NCI-H1105 treated with DMSO at 0.1 percent for 48 hours (cell line): ENCODE data around the gene MOBP.
"Not testable (repeated sequence)": the region's sequence is repeated elsewhere in the genome, so short reads cannot be mapped to it uniquely, and the experiment has no call there.

ENCODE experiments used
- DNase-seq: peaks from one replicate; lab custom pipeline; 2025; lab: John Stamatoyannopoulos, UW

MOBP gene

GRCh38 chr3:39453134-39453533 is 14.3 kb upstream of the MOBP start:
- DNase-seq, result no peak

- not testable (repeated sequence) for DNase-seq
Measured at GRCh38 chr3:39453872-39454271, 13.6 kb upstream of the MOBP start.

DNA sequence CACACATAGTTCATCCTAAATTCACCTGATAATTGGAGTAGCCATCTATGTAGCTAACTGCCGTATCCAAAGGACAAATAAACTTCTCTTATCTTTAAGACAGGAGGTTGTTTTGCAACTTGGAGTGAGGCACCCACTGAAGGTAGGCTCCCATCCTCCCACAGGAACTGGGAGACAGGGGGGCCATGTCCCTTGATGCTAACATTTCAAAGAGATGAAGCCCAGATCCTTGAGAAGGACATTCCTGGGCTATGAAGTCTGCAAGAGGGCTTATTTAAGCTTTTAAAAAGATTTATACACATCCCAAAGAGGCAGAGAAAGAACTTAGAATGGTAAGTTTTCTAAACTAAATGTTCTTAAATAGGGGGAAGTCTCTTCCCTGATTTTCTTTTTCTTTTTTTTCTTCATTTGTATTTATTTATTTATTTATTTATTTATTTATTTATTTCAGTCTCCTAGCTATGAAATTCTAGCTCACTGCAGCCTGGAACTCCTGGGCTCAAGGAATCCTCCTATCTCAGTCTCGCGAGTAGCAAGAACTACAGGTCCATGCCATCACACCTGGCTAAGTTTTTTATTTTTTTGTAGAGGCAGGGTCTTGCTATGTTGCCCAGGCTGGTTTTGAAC is 12.8 kb upstream of the MOBP start:
- DNase-seq, result no peak

DNA sequence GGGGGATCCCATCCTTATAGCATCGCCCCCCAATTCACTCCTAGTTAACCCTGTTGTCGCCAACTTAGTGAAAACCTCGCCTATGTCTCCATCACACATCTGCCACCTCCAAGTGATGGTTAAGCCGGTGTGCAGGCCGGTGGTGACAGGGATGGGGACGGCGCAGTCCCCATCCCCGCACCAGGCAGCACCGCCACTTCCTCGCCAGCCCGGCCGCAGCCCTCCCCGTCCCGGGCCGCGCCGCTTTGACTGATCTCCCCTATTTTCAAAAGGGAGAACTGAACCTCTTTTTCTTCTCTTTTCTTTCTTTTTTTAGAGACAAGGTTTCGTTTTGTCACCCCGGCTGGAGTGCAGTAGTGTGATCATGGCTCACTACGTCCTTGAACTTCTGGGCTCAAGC is 11.3 kb upstream of the MOBP start:
- no peak for DNase-seq

DNA sequence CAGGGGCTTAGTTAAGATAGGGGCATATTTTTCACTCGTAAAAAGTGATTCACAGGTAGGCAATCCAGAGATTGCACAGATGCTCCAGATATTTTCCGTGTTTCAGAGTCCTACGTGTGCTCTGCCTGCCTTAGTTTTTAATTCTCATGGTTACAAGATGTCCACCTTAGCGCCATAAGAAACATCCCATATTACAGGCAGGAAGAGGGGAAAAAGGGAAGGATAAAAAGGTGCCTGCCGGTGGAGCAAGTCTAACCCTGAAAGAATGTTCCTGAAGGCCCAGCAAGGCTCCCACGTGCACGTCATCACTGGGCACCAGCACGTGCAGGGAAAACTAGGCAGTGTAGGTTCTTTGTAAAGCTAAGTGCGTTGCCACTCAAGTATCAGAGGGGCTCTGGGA is 10.1 kb upstream of the MOBP start:
- no peak for DNase-seq

- not testable (repeated sequence) for DNase-seq
Measured at GRCh38 chr3:39458579-39458978, 8.9 kb upstream of the MOBP start.

DNA sequence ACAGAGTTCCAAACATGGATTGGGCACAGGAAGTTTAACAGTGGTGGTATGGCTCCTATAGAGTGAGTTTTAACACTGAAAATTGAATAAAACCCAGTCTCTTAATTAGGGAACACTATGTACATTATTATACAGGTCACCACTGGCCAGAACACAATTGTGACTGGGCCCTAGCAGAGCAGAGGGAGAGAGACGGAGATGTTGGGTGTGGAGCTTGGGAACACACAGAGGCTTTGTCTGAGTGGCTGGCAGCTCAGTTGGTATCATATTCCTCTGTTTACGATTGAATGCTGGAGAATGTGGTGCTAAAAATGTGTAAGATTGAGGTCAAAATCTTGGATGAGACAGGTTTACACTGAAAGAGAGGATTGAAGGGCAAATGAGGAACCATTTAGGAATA is 6.8 kb upstream of the MOBP start:
- no peak for DNase-seq

DNA sequence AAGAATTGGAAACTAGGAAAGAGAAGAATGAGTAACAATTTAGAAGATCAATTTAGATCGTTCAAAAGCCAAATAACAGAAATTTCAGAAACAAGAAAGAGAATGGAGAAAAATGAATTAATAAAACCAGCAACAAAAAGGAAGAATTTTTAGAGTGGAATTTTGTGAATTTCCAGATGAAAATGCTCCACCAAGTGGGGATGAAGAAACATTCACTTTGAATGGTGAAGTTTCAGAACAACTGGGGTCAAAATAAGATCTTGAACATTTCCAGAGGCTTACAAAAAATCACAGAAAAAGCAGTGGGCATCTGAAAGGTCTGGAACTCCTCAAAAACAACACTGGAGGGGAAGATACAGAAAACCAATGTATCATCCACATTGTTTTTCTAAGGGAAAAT is 4.2 kb upstream of the MOBP start:
- DNase-seq, result no peak

DNA sequence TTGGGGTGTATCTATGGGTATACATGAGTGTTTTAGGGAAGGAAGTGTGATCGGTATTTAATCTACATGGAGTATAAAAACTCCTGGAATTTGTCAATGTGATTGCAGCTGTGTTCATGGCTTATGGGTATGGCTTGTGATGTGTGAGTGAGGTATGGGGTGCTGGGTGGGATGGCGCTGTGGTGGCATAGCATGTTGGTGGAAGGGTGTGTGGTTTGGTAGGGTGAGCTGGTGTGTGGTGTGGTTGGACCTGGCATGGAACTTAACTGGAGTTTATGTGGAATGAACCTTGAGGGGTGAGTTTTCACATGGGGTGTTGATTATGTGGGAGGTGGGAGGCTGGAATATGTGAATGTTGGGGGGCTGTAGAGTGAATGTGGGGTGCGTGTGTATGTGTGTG is 492 bp upstream of the MOBP start:
- DNase-seq, result no peak

DNA sequence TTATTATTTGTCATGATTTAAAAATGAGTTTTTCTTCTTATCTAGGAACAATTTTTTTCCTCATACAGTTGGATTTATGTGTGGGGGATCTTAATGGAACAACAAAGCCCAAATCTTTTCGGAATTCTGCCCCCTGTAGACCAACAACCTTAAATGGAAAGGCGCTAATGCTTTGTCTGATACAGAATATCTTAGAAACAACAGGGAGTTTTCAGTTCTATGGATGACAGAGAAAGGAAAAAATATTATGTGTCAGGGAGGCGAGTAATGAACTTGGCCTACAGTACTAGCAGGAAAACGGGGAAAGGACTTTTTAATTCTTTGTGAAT is 592 bp downstream of the MOBP start:
- DNase-seq, result no peak

DNA sequence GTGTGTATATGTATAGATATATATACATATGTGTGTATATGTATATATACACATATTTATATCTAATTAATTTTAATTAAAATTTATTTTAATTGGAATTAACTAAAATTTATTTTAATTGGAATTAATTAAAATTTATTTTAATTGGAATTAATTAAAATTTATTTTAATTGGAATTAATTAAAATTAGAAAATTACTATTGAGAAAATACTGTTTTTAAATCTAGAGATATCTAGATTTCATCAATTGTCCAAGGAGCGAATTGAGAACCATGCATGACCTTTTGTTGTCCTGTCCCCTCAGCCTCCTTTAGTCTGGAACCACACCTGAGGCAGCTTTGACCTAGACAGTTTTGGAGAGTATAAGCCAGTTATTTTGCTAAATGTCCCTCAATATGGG is 1.8 kb downstream of the MOBP start:
- no peak for DNase-seq

GRCh38 chr3:39469945-39470344 is 2.5 kb downstream of the MOBP start:
- DNase-seq, result no peak

DNA sequence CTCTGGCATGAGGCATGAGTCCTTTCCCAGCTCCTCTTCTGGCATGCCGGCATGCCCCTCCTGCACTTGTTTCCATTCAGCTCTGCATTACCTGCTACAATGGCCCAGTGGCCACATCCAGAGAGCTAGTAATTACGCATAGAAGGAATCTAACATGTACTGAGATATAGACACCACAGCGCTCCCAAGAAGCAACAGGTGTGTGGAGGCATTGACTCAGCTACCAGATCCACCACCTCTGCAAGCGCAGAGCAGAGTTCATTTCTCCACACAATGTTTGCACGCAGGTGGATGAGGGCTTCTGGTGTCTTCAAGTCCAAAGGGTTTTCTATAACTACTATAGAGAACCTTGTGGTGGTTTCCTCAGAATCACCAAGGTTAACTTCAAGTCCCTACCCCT is 4.2 kb downstream of the MOBP start:
- no peak for DNase-seq

GRCh38 chr3:39473452-39474125 is 6.1 kb downstream of the MOBP start:
- DNase-seq, result no peak

GRCh38 chr3:39474126-39474515 is 6.6 kb downstream of the MOBP start:
- no peak for DNase-seq

GRCh38 chr3:39476783-39477182 is 9.3 kb downstream of the MOBP start:
- DNase-seq, result no peak

- no peak for DNase-seq
Measured at GRCh38 chr3:39478226-39478625, 10.7 kb downstream of the MOBP start.

- no peak for DNase-seq
Measured at GRCh38 chr3:39479701-39480414, 12.4 kb downstream of the MOBP start.

GRCh38 chr3:39485547-39485946 is 18.1 kb downstream of the MOBP start:
- DNase-seq, result no peak

- DNase-seq, result no peak
Measured at GRCh38 chr3:39491014-39491413, 23.5 kb downstream of the MOBP start.

DNA sequence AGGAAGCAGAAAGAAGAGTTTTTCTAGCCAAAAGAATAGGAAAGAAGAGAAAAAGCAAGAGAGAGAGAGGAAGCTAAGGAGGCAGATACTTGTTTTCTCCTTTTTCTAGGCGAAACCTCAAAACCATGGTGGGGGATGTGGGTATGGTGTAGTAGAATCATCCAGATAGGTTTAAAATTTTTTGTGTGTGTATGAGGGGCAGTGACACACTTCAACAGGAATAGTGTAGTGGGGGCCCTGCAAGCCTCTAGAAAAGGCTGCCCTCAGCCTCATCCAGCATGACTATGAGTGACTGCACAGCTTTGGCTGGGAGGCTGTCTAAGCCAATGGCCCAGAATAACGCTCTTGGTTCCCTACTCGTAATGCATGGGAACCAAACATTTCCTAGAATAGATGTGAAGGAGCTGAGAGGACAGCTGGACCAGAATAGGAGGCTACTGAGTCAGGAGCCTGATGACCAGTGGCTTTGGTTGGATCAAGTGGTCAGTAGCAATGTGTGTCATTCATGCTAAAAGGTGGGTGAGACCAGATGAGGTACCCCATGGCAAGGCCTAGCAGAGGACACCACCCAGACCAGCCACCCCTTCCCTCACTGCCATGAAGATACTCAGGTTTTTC is 24.4 kb downstream of the MOBP start:
- DNase-seq, result no peak

- no peak for DNase-seq
Measured at GRCh38 chr3:39494781-39495180, 27.3 kb downstream of the MOBP start.

- no peak for DNase-seq
Measured at GRCh38 chr3:39497753-39498152, 30.3 kb downstream of the MOBP start.
